ENCODE measurements around the gene RNF146.

DNA sequence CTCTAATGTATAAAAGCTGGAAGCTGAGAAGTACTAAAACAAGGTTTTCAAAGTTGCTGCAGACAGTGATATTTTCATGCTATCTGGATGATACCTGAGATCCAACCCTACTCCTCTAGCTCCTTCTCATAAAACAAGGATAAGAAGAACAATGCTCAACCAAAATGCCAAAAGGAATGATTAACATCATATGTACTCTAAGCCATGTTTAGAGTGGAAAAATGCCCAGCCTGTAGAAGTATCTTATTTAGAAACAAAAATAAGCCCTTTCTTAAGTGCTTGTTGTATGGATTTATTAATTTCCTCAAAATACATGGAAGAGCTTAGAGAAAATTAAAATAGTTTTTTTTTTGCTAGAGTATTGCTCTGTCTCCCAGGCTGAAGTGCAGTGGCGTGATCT, 53.0 kb downstream of the RNF146 start:
- no peak for TF ChIP-seq JUN (IDR thresholded peaks at IDR 0.05)
- no peak for TF ChIP-seq POLR2A (IDR thresholded peaks at IDR 0.05; ENCODE audit: low read length)
- TF ChIP-seq, protein P1, sequence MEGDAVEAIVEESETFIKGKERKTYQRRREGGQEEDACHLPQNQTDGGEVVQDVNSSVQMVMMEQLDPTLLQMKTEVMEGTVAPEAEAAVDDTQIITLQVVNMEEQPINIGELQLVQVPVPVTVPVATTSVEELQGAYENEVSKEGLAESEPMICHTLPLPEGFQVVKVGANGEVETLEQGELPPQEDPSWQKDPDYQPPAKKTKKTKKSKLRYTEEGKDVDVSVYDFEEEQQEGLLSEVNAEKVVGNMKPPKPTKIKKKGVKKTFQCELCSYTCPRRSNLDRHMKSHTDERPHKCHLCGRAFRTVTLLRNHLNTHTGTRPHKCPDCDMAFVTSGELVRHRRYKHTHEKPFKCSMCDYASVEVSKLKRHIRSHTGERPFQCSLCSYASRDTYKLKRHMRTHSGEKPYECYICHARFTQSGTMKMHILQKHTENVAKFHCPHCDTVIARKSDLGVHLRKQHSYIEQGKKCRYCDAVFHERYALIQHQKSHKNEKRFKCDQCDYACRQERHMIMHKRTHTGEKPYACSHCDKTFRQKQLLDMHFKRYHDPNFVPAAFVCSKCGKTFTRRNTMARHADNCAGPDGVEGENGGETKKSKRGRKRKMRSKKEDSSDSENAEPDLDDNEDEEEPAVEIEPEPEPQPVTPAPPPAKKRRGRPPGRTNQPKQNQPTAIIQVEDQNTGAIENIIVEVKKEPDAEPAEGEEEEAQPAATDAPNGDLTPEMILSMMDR (IDR thresholded peaks at IDR 0.05) = no peak
- TF ChIP-seq BHLHE40 (IDR thresholded peaks at IDR 0.05; ENCODE audit: low read depth, low read length) = no peak
- TF ChIP-seq RFX5 (IDR thresholded peaks at IDR 0.05) = no peak
- TF ChIP-seq CEBPB (IDR thresholded peaks at IDR 0.05) = no peak
- no peak for TF ChIP-seq CHD2 (IDR thresholded peaks at IDR 0.05; ENCODE audit: low read length, partially characterized antibody)
- TF ChIP-seq, protein P2, sequence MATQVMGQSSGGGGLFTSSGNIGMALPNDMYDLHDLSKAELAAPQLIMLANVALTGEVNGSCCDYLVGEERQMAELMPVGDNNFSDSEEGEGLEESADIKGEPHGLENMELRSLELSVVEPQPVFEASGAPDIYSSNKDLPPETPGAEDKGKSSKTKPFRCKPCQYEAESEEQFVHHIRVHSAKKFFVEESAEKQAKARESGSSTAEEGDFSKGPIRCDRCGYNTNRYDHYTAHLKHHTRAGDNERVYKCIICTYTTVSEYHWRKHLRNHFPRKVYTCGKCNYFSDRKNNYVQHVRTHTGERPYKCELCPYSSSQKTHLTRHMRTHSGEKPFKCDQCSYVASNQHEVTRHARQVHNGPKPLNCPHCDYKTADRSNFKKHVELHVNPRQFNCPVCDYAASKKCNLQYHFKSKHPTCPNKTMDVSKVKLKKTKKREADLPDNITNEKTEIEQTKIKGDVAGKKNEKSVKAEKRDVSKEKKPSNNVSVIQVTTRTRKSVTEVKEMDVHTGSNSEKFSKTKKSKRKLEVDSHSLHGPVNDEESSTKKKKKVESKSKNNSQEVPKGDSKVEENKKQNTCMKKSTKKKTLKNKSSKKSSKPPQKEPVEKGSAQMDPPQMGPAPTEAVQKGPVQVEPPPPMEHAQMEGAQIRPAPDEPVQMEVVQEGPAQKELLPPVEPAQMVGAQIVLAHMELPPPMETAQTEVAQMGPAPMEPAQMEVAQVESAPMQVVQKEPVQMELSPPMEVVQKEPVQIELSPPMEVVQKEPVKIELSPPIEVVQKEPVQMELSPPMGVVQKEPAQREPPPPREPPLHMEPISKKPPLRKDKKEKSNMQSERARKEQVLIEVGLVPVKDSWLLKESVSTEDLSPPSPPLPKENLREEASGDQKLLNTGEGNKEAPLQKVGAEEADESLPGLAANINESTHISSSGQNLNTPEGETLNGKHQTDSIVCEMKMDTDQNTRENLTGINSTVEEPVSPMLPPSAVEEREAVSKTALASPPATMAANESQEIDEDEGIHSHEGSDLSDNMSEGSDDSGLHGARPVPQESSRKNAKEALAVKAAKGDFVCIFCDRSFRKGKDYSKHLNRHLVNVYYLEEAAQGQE (IDR thresholded peaks at IDR 0.05) = no peak
- no peak for TF ChIP-seq ZFP36 (IDR thresholded peaks at IDR 0.05; ENCODE audit: borderline replicate concordance, partially characterized antibody)
- TF ChIP-seq NFE2L2 (conservative IDR thresholded peaks at IDR 0.05; ENCODE audit: low read length) = no peak
- no peak for TF ChIP-seq CBX2 (IDR thresholded peaks at IDR 0.05; ENCODE audit: borderline replicate concordance, low read depth)
- no peak for TF ChIP-seq EP300 (IDR thresholded peaks at IDR 0.05)
- TF ChIP-seq, protein P3, sequence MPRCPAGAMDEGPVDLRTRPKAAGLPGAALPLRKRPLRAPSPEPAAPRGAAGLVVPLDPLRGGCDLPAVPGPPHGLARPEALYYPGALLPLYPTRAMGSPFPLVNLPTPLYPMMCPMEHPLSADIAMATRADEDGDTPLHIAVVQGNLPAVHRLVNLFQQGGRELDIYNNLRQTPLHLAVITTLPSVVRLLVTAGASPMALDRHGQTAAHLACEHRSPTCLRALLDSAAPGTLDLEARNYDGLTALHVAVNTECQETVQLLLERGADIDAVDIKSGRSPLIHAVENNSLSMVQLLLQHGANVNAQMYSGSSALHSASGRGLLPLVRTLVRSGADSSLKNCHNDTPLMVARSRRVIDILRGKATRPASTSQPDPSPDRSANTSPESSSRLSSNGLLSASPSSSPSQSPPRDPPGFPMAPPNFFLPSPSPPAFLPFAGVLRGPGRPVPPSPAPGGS (IDR thresholded peaks at IDR 0.05) = no peak
- TF ChIP-seq RAD21 (conservative IDR thresholded peaks at IDR 0.05 in 1 of 2, IDR thresholded peaks at IDR 0.05 in 1 of 2) = no peak
